Lung (tissue), 12 donors: ENCODE results near the gene C4orf50. TPM values are rescaled to one million over a fixed set of nuclear protein-coding genes. Genes with fewer than 3 reads are reported as not detected.

Experiments used
- ATAC-seq: fragments of 200-7000 bp; cut with Tn5 transposase; one replicate; pipeline ENCODE4 v1.9.1; 2020; ENCODE audit warnings: moderate number of reproducible peaks; ENCODE audit not compliant: insufficient read depth, low FRiP score
- DNase-seq, 3 donors: peaks; one replicate each; pipeline ENCODE4 v3.0.0-alpha.2; 2013 to 2017
- H3K27ac ChIP-seq, 2 donors: one replicate each; pipeline ENCODE4 v1.5.1; 2013; ENCODE audit warnings: mild to moderate bottlenecking in 2 of 2, moderate library complexity in 2 of 2, control low read depth in 1 of 2, inconsistent platforms in 1 of 2, low read depth in 1 of 2, low read length in 1 of 2
- H3K27me3 ChIP-seq, 3 donors: one replicate each; pipeline ENCODE4 v1.5.1; 2013; ENCODE audit warnings: low read length in 2 of 3; ENCODE audit not compliant: control insufficient read depth in 3 of 3, insufficient read depth in 3 of 3
- H3K36me3 ChIP-seq, 4 donors: one replicate each; pipeline ENCODE4 v1.5.1; 2013; ENCODE audit warnings: low read length in 4 of 4, mild to moderate bottlenecking in 1 of 4, moderate library complexity in 1 of 4; ENCODE audit not compliant: control insufficient read depth in 4 of 4, insufficient read depth in 4 of 4
- H3K4me1 ChIP-seq, 5 donors: one replicate each; pipeline ENCODE4 v1.5.1; 2013; ENCODE audit warnings: low read length in 5 of 5, mild to moderate bottlenecking in 2 of 5, moderate library complexity in 1 of 5; ENCODE audit not compliant: control insufficient read depth in 5 of 5, insufficient read depth in 5 of 5
- H3K4me3 ChIP-seq: one replicate; pipeline ENCODE4 v1.5.1; 2013; ENCODE audit warnings: mild to moderate bottlenecking, control low read depth, moderate library complexity
- H3K9ac ChIP-seq, 2 donors: one replicate each; pipeline ENCODE4 v1.5.1; 2013; ENCODE audit warnings: low read length in 2 of 2, control low read depth in 1 of 2; ENCODE audit not compliant: insufficient read depth in 1 of 2
- H3K9me3 ChIP-seq, 4 donors: one replicate each; pipeline ENCODE4 v1.5.1; 2013; ENCODE audit warnings: low read length in 3 of 4, mild to moderate bottlenecking in 1 of 4, moderate library complexity in 1 of 4; ENCODE audit not compliant: control insufficient read depth in 4 of 4, insufficient read depth in 3 of 4
- WGBS, 2 donors: extraction: QIAGEN DNeasy Blood & Tissue Kit; methylation state at CpG; one replicate each; pipeline ENCODE4 v1.1.7; 2013; 5-methylcytosine and 5-hydroxymethylcytosine counted together
- polyA plus RNA-seq, 2 donors: library from polyadenylated mRNA; stranded (reverse); fragments of 200-250 nt; gene quantifications; one replicate each; pipeline ENCODE4 v1.2.1, GENCODE V29; 2013
- total RNA-seq, 2 donors: library from RNA; depleted of rRNA in 1 of 2; stranded (reverse); fragments of >200 nt in 1 of 2; gene quantifications; one replicate each; pipeline ENCODE4 v1.2.1, GENCODE V29; 2014 to 2021
- TF ChIP-seq, protein P1 (sequence below): IDR thresholded peaks from 2 replicates; pipeline ENCODE4 v1.5.1; 2012; ENCODE audit warnings: mild to moderate bottlenecking; ENCODE audit errors: control extremely low read depth, extremely low read depth
- donor health status: control.
- donor health status: control.
- donor health status: Bipolar disorder and iron deficiency.
- donor health status: healthy.
- donor health status: DM: yes; HTN: yes; CAD: no.

The C4orf50 gene
- total and polyA plus RNA-seq, 4 donors: 0.02 to 0.04 (median 0.03) TPM

DNA sequence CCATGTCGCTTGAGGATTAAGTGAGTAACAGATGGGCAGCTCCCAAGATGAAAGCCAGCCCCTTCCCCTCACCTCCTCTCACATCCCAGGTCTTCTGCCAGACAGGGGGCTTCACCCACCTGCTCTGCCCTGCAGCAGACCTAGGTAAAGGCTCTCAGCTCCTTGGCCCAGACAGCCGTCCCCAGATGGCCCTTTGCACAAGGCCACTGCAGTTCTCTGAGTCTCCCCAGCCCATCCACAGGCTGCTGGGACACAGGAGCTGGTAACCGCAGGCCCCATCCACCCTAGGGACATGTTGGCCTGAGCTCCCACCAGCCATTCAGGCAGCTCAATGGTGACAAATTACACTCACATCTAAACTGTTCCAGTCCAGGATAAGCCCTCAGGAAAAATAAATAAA, 15.3 kb downstream of the C4orf50 start:
- DNase-seq: no peak
- WGBS, 2 donors: 79 to 96% methylated on average over 3 of the region's 3 CpGs
- no peak overlapping the region for H3K4me3 ChIP-seq
- H3K27me3 ChIP-seq: peaks cover 0 to 13% (median 8%) of the 10 kb centered on the region in 3 donors
- no peak overlapping the region for H3K27ac ChIP-seq
- no peak overlapping the region for H3K9ac ChIP-seq
- no peak for ATAC-seq
- H3K4me1 ChIP-seq: no peaks in the 10 kb centered on the region
- TF ChIP-seq, protein P1, sequence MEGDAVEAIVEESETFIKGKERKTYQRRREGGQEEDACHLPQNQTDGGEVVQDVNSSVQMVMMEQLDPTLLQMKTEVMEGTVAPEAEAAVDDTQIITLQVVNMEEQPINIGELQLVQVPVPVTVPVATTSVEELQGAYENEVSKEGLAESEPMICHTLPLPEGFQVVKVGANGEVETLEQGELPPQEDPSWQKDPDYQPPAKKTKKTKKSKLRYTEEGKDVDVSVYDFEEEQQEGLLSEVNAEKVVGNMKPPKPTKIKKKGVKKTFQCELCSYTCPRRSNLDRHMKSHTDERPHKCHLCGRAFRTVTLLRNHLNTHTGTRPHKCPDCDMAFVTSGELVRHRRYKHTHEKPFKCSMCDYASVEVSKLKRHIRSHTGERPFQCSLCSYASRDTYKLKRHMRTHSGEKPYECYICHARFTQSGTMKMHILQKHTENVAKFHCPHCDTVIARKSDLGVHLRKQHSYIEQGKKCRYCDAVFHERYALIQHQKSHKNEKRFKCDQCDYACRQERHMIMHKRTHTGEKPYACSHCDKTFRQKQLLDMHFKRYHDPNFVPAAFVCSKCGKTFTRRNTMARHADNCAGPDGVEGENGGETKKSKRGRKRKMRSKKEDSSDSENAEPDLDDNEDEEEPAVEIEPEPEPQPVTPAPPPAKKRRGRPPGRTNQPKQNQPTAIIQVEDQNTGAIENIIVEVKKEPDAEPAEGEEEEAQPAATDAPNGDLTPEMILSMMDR: no peak
- no peaks in the 10 kb centered on the region for H3K9me3 ChIP-seq
- H3K36me3 ChIP-seq: no peaks in the 10 kb centered on the region

DNA sequence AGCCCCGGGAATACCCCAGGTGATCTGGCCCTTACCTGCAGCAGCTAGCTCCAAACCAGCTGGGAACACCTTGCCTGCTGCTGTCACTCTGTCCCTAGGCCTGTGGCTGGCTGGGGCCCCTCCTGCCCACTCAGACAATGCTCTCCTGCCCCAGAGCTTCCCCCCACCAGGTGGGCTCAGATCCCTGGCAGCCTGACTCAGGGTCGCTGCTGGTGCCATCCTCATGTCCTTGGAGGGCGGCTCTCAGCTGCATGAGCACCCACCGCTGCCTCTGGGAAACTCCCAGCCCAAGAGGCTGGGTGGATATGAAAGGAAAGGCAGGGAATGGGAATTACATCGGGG, 15.8 kb downstream of the C4orf50 start:
- ATAC-seq (no peak), DNase-seq (no peak)
- no peak overlapping the region for H3K4me3 ChIP-seq
- no peaks in the 10 kb centered on the region for H3K4me1 ChIP-seq
- no peak overlapping the region for H3K9ac ChIP-seq
- no peak overlapping the region for H3K27ac ChIP-seq
- peaks cover 0 to 9% (median 7%) of the 10 kb centered on the region in 3 donors for H3K27me3 ChIP-seq
- no peaks in the 10 kb centered on the region for H3K9me3 ChIP-seq
- H3K36me3 ChIP-seq: no peaks in the 10 kb centered on the region
- TF ChIP-seq, protein P1: no peak
- WGBS, 2 donors: 84 to 94% methylated on average over 5 of the region's 5 CpGs

DNA sequence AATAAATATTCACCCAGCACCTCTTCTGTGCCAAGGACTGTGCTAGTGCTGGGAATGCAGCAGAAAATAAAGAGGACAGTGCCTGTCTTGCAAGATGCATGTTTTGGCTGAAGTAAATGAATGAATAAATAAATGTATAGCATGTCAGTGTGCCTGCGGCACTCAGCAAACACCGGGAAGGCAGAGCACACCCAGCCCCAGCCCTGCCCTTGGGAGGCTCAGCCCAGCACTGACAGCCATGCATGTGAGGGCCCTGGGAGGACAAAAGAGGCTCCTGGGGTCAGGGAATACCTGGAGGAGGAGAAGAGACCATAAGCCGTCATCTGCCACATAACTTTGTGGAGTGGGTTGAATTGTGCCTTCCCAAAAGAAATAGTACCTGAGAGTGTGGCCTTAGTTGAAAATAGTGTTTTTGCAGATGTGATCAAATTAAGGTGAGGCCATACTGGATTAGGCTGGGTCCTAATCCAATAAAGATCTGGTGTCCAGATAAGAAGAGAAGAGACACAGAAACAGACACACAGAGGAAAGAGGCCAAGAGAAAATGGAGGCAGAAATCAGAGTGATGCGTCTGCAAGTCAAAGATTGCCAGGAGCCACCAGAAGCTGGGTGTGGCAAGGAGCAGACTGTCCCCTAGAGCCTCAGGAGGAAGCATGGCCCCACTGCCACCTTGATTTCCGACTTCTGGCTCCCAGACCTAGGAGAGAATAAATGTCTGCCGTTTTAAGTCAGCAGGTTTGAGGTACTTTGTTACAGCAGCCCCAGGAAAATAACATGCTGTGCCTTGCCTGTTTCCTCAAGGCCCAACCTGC, 16.3 kb downstream of the C4orf50 start:
- peaks cover 0 to 5% (median 3%) of the 10 kb centered on the region in 3 donors for H3K27me3 ChIP-seq
- TF ChIP-seq, protein P1: no peak
- H3K4me3 ChIP-seq: no peak overlapping the region
- ATAC-seq (no peak), DNase-seq (no peak)
- no peak overlapping the region for H3K27ac ChIP-seq
- WGBS, 2 donors: 76 to 82% methylated on average over 6 of the region's 6 CpGs
- no peaks in the 10 kb centered on the region for H3K9me3 ChIP-seq
- no peak overlapping the region for H3K9ac ChIP-seq
- H3K4me1 ChIP-seq: no peaks in the 10 kb centered on the region
- no peaks in the 10 kb centered on the region for H3K36me3 ChIP-seq
